ENCODE measurements around the gene HLA-G. TPM values are rescaled to one million over a fixed set of nuclear protein-coding genes. Genes with fewer than 3 reads are reported as not detected.

HLA-G gene
- total RNA-seq, 1 experiment from 2014 or later = not detected

DNA sequence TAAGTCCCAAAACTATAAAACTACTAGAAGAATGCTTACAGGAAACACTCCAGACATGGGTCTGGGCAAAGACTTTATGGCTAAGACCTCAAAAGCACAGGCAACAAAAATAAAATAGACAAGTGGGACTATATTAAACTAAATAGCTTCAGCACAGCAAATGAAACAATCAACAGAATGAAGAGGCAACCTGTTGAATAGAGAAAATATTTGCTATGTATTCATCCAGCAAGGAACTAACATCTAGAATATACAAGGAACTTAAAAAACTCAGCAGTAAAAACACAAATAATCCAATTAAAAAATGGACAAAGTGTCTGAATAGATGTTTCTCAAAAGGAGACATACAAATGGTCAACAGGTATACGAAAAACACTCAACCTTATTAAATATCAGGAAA lies 30.4 kb downstream of the HLA-G start:
- no peaks in the 10 kb centered on the region for H3K9me2 ChIP-seq (ENCODE audit: insufficient read depth)
- no peaks in the 10 kb centered on the region for H4K20me1 ChIP-seq (ENCODE audit: insufficient read depth)
- no peaks in the 10 kb centered on the region for H3K9me3 ChIP-seq (ENCODE audit: control insufficient read depth in 1 of 2, insufficient read depth in 1 of 2, low read depth in 1 of 2, low read length in 2 of 2)
- no peak overlapping the region for H3K4me2 ChIP-seq (ENCODE audit: low read length)
- intact Hi-C loops (cut with micrococcal nuclease) = no loop called here
- ChIA-PET POLR2A (no interaction called here), RAD21 (ENCODE audit: low non-redundant PET in 1 of 2, low total read pairs in 2 of 2, uncharacterized antibody in 2 of 2, unreplicated experiment in 2 of 2) (no interaction called here), CTCF (no interaction called here)
- no peak overlapping the region for H3K9ac ChIP-seq (ENCODE audit: low read length)
- H3K4me1 ChIP-seq (ENCODE audit: control insufficient read depth in 1 of 2, insufficient read depth in 2 of 2, low read length in 2 of 2) = no peaks in the 10 kb centered on the region
- no peak overlapping the region for H3K27ac ChIP-seq (ENCODE audit: low read depth, low read length)
- no peak for TF ChIP-seq CEBPB (IDR thresholded peaks at IDR 0.05; ENCODE audit: low read depth)
- no peak for TF ChIP-seq RAD21 (IDR thresholded peaks at IDR 0.05; ENCODE audit: low read depth)
- no peak for TF ChIP-seq SP1 (IDR thresholded peaks at IDR 0.05; ENCODE audit: low read depth)
- no peak for TF ChIP-seq JUND (IDR thresholded peaks at IDR 0.05)
- TF ChIP-seq EZH2 (IDR thresholded peaks at IDR 0.05) = no peak
- TF ChIP-seq YY1 (IDR thresholded peaks at IDR 0.05; ENCODE audit: extremely low read depth, insufficient replicate concordance, low read depth, low read length) = no peak
- no peak for TF ChIP-seq POLR2A (IDR thresholded peaks at IDR 0.05; ENCODE audit: borderline replicate concordance, extremely low read depth, insufficient read depth, insufficient read length)
- no peak for TF ChIP-seq SRF (IDR thresholded peaks at IDR 0.05; ENCODE audit: low read depth)
- TF ChIP-seq TCF7L2 (IDR thresholded peaks at IDR 0.05; ENCODE audit: borderline replicate concordance, extremely low read depth, insufficient read depth, insufficient read length) = no peak
- TF ChIP-seq EGR1 (IDR thresholded peaks at IDR 0.05; ENCODE audit: low read depth) = no peak
- no peak for TF ChIP-seq ZNF274 (IDR thresholded peaks at IDR 0.05; ENCODE audit: low read depth, low read length)
- TF ChIP-seq SIN3A (IDR thresholded peaks at IDR 0.05; ENCODE audit: low read depth) = no peak
- no peak overlapping the region for H2AFZ ChIP-seq (ENCODE audit: low read depth, low read length, poor library complexity, severe bottlenecking)
- H3K36me3 ChIP-seq (ENCODE audit: control insufficient read depth in 1 of 2, insufficient read depth in 2 of 2, low read length in 2 of 2) = no peaks in the 10 kb centered on the region
- no peak for ATAC-seq
- no TSS peak for BruUV-seq (replicated peaks)
- no peak for DNase-seq (ENCODE audit: low read depth, low spot score)
- no peak overlapping the region for H3K4me3 ChIP-seq (replicated peaks in 1 of 2; ENCODE audit: low read depth in 1 of 2, low read length in 2 of 2)
- no peaks in the 10 kb centered on the region for H3K27me3 ChIP-seq (ENCODE audit: insufficient read depth, low read length)
- no peaks in the 10 kb centered on the region for H3K79me2 ChIP-seq (ENCODE audit: insufficient read depth, low read length)

DNA sequence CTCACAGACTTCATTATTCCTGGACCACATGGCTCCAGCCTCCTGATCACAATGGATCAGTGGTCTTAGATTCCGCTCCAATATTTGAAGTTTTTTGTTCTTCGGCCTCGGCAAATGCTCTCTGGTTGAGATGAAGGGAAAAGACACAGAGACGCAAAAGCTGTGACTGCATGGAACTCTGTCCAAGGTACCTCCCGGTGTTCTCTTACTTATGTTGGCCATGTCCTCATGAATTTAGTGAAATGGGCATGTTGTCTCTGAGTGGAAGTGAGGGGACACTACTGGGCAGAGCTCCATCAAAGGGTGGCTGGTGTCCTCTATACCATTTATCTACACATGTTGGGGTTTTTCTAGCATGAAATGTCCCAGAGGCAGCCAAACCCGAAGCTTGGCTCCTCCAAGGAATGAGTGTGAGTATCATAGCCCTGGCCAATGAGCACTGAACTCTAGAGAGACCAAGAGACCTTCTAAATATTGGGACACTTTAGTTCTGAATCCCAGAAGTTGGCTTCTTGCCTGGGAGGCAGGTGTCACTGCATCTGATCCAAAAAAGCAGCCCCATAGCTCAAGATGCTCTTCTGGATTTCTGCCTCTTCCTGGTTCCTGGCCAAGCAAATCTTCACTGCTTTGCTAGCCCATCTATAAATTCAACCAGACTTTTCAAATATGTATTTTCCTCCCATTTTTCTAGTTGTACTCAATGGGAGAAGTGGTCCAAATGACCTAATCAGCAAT lies 34.1 kb downstream of the HLA-G start:
- Histone ChIP-seq H3K79me2 (ENCODE audit: insufficient read depth, low read length) (no peaks in the 10 kb centered on the region), H3K9ac (ENCODE audit: low read length) (no peak overlapping the region), H3K4me3 (replicated peaks in 1 of 2; ENCODE audit: low read depth in 1 of 2, low read length in 2 of 2) (no peak overlapping the region), H3K4me1 (ENCODE audit: control insufficient read depth in 1 of 2, insufficient read depth in 2 of 2, low read length in 2 of 2) (no peaks in the 10 kb centered on the region), H2AFZ (ENCODE audit: low read depth, low read length, poor library complexity, severe bottlenecking) (no peak overlapping the region), H3K27me3 (ENCODE audit: insufficient read depth, low read length) (no peaks in the 10 kb centered on the region), H3K4me2 (ENCODE audit: low read length) (no peak overlapping the region), H3K9me2 (ENCODE audit: insufficient read depth) (no peaks in the 10 kb centered on the region), H4K20me1 (ENCODE audit: insufficient read depth) (no peaks in the 10 kb centered on the region), H3K27ac (ENCODE audit: low read depth, low read length) (no peak overlapping the region), H3K9me3 (ENCODE audit: control insufficient read depth in 1 of 2, insufficient read depth in 1 of 2, low read depth in 1 of 2, low read length in 2 of 2) (no peaks in the 10 kb centered on the region), H3K36me3 (ENCODE audit: control insufficient read depth in 1 of 2, insufficient read depth in 2 of 2, low read length in 2 of 2) (no peaks in the 10 kb centered on the region)
- DNase-seq (ENCODE audit: low read depth, low spot score) = no peak
- POLR2A ChIA-PET = no interaction called here
- TF ChIP-seq, protein P1, sequence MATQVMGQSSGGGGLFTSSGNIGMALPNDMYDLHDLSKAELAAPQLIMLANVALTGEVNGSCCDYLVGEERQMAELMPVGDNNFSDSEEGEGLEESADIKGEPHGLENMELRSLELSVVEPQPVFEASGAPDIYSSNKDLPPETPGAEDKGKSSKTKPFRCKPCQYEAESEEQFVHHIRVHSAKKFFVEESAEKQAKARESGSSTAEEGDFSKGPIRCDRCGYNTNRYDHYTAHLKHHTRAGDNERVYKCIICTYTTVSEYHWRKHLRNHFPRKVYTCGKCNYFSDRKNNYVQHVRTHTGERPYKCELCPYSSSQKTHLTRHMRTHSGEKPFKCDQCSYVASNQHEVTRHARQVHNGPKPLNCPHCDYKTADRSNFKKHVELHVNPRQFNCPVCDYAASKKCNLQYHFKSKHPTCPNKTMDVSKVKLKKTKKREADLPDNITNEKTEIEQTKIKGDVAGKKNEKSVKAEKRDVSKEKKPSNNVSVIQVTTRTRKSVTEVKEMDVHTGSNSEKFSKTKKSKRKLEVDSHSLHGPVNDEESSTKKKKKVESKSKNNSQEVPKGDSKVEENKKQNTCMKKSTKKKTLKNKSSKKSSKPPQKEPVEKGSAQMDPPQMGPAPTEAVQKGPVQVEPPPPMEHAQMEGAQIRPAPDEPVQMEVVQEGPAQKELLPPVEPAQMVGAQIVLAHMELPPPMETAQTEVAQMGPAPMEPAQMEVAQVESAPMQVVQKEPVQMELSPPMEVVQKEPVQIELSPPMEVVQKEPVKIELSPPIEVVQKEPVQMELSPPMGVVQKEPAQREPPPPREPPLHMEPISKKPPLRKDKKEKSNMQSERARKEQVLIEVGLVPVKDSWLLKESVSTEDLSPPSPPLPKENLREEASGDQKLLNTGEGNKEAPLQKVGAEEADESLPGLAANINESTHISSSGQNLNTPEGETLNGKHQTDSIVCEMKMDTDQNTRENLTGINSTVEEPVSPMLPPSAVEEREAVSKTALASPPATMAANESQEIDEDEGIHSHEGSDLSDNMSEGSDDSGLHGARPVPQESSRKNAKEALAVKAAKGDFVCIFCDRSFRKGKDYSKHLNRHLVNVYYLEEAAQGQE (IDR thresholded peaks at IDR 0.05; ENCODE audit: low read depth) = peak; percentile 40
- TF ChIP-seq, protein P2, sequence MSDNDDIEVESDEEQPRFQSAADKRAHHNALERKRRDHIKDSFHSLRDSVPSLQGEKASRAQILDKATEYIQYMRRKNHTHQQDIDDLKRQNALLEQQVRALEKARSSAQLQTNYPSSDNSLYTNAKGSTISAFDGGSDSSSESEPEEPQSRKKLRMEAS (IDR thresholded peaks at IDR 0.05) = no peak
- ATAC-seq = no peak
- intact Hi-C loops (cut with micrococcal nuclease) = no loop called here
- RAD21 ChIA-PET (ENCODE audit: low non-redundant PET in 1 of 2, low total read pairs in 2 of 2, uncharacterized antibody in 2 of 2, unreplicated experiment in 2 of 2) = no interaction called here
- BruUV-seq (replicated peaks) = no TSS peak
- CTCF ChIA-PET = interaction anchor here (1.0 to 1.2 kb wide), 2 partner anchors 14 to 212 kb away, joined by 3 read pairs; no protein-coding TSS in a partner anchor

Data from HCT116 (cell line).